Measurements from ENCODE around the gene RNASE8.
A peak's percentile ranks its signal among the peaks of the same experiment; 100 is the strongest.

RNASE8 gene

GRCh38 chr14:21074398-21075272, 17.0 kb downstream of the RNASE8 start:
- no peak for DNase-seq

GRCh38 chr14:21075719-21076437, 18.3 kb downstream of the RNASE8 start:
- DNase-seq: no peak

DNA sequence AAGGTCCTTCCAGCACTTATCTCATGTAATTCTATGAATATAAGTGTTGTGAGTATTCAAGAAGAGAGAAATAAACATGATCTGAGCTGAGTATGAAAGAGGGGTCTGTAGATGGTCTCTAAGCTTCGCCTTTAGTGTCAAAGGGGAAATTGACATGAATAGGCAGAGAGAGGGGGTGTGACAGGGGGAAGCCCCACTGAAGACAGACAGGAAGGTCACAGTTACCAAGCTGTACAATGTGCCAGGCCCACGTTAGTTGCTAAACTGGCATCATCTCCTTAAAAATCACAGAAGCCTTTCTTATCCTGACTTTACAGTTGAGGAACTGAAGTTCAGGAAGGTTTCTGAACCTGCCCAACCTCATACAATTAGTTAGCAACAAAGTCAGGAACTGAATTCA, 20.1 kb downstream of the RNASE8 start:
- DNase-seq: no peak

GRCh38 chr14:21078287-21078686, 20.7 kb downstream of the RNASE8 start:
- DNase-seq: no peak

- DNase-seq: no peak
Measured at GRCh38 chr14:21078726-21079125, 21.1 kb downstream of the RNASE8 start.

GRCh38 chr14:21081521-21082142, 24.0 kb downstream of the RNASE8 start:
- no peak for DNase-seq

GRCh38 chr14:21083565-21084325, 26.1 kb downstream of the RNASE8 start:
- DNase-seq: no peak

GRCh38 chr14:21084396-21084795, 26.8 kb downstream of the RNASE8 start:
- no peak for DNase-seq

DNA sequence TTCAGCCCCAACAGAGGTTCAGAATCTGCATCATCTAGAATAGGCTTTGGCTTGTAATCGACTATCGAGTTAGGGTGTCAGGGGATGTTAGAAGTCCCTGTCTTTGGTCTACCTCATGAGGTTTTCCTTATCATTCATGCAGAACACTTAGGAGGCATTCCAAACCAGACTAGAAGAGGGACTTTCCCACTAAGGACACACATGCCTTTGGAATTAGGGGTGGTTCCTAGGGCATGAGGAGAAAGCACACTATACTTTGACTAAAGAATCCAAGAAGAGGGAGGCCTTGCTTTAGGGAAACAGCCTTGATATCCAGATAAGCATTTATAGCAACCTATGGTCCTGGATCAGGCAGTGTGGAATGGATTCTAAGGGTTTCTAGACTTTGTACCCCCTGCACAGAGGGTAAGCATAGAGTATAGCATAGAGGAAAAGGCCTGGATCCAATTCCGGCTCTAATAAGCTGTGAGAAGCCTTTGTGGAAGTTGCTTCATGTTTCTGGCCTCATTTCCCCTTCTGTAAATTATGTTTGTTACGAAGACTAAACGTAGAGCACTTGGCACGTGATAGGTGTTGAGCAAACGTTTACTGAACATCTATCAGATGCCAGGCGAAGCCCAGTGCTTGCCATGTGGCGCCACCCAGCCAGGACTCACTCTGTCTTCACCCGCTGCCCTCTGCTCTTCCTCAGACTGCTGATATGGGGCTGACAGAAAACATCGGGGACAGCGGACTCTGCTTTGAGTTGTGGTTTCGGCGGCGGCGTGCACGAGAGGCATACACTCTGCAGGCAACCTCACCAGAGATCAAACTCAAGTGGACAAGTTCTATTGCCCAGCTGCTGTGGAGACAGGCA, 27.6 kb downstream of the RNASE8 start:
- no peak for DNase-seq

DNA sequence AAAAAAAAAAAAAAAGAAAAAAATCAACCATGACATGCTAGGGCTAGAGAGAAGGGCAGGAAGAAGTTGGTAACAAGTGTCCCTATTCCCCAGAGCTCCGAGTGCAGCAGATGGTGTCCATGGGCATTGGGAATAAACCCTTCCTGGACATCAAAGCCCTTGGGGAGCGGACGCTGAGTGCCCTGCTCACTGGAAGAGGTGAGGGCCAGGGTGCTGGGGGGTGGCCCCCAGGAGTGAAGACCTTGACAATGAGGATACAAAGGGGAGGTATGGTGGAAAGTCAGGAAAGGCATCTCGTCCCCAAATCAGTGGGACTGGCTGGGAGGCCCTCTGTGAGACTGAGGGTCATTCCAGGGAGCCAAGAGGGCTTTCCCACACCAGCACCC, 29.3 kb downstream of the RNASE8 start:
- DNase-seq: no peak

DNA sequence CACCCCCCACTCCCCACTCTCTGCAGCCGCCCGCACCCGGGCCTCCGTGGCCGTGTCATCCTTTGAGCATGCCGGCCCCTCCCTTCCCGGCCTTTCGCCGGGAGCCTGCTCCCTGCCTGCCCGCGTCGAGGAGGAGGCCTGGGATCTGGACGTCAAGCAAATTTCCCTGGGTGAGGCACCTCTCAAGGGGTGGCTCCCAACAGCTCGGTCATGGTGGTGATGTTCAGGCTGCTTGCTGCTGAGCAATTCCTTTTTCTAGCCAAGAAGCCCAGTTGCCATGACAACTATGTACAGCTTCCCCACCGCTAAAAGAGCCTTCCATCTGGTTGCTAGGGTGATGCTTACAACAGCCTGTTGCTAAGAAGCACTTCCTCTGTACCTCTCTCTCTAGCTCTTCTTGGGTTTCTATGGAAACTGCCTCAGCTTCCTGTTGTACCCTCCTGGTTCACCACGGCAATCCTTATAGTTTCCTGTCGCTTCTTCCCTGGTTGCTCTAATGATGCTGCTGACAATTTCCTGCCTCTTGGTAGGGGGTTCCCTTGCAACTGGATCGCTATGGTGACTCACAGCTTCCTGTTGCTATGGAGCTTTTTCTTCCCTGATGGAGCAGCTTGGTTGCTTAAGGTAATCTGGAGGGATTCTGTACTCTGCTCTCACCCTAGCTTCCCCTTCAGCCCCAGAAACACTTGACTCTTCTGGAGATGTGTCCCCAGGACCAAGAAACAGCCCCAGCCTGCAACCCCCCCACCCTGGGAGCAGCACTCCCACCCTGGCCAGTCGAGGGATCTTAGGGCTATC, 29.9 kb downstream of the RNASE8 start:
- DNase-seq: peak; percentile 56

GRCh38 chr14:21088687-21089086, 31.1 kb downstream of the RNASE8 start:
- no peak for DNase-seq

DNA sequence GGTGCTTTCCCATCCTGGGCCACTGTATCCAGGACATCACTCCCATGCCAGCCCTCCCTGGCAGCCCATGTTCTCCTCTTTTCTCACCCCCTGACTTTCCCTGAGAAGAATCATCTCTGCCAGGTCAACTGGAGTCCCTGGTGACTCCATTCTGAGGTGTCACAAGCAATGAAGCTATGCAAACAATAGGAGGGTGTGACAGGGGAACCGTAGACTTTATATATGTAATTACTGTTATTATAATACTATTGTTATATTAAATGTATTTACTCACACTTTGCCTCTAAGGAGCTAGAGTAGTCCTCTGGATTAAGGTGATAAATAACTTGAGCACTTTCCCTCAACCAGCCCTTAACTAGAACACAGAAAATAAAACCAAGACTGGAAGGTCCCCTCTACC, 31.6 kb downstream of the RNASE8 start:
- DNase-seq: no peak

- no peak for DNase-seq
Measured at GRCh38 chr14:21089877-21090193, 32.2 kb downstream of the RNASE8 start.

DNA sequence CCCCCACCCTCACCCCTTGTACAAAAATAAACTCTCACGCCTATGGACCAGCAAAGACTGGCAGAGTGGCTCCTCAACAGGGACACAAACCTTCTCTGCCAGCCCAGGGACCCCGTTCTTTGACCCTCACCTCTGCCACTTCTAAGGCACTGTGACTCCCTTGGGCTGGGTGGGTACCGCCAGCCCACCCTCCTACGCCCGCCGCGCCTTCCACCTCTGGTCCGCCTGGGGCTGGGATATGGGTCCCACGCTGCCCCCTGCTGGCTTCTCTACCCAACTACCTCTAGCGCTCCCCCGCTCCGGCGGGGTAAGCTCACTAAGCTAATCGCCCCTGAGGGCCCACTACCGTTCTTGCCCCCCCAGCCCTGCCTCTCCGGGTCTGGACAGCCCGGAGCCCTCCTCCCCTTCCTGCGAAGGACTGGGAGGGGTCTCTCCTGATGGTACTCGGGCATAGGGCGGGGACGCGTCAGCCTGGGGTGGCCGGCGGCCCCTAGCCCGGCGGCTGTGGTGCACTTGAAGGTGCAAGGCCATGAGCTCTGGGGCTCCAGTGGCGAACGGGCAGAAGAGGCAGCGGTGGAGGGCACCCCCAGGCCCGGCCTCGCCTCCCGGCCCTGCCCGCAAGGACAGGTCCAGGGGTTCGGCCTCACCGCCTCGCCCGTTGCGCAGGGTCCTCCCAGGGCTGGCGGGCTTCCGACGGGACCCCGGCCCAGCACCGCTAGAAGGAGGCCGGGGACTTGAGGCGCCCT, 32.7 kb downstream of the RNASE8 start:
- DNase-seq: no peak

GRCh38 chr14:21090940-21091663, 33.5 kb downstream of the RNASE8 start:
- DNase-seq: no peak

DNA sequence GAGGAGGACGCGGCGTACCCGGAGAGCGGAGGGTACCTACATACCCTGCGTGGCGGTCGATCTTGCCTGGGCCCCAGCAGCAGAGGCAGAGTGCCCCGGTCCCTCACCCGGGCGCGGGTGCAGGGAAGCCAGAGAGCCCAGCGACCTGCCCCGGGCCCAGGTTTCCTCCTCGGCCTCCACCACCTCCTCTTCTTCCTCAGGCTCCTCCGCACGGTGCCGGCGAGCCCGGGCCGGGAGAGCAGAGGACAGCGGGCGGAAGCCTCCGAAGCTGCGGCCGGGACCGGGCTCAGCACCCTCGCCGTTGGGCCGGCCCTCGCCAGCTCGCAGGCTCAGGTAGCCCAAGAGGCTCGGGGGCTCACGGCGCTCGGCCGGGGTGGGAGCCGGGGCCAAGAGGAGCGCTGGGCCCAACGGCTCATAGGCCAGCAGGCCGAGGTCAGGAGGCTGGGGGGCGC, 34.2 kb downstream of the RNASE8 start:
- no peak for DNase-seq

DNA sequence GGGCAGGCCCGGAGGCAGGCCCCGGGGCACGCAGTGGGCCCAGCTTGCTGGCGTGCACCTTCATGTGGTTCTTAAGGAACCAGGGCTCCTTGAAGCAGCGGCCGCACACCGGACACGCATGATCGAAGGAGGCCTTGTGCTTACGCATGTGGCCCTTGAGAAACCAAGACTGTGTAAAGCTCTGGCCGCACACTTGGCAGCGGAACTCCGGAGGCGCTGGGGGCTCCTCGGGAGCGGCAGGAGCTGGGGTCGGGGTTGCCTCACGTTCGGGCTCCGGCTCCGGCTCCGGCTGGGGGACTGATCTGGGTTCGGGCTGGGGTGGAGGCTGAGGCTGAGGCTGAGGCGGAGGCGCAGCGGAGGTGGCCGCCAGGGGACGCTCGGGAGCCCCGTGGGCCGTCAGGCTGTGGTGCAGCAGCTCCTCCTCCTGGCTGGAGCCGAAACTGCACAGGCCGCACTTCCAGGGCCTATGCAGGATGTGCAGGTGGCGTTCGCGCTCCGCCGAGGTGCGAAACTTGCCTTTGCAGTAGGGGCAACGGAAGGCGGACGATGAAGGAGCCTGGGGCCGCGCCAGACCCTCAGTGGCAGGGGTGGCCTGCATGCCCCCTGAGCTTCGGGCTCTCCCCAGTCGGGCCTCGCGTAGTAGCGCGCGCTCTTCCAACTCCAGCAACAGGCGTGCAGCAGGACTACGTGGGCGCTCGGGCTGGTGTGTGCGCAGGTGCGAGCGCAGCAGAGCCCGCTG, 34.8 kb downstream of the RNASE8 start:
- no peak for DNase-seq

- no peak for DNase-seq
Measured at GRCh38 chr14:21093018-21093417, 35.4 kb downstream of the RNASE8 start.
